Measurements from ENCODE around the gene NRIP1.
"Not testable (repeated sequence)": the region's sequence is repeated elsewhere in the genome, so short reads cannot be mapped to it uniquely, and the experiment has no call there.

NRIP1 gene

GRCh38 chr21:15037900-15038293, 26.9 kb downstream of the NRIP1 start:
- DNase-seq (ENCODE audit: low spot score): no peak

GRCh38 chr21:15037095-15037899, 27.5 kb downstream of the NRIP1 start:
- no peak for DNase-seq (ENCODE audit: low spot score)

- no peak for DNase-seq (ENCODE audit: low spot score)
Measured at GRCh38 chr21:15036189-15036588, 28.6 kb downstream of the NRIP1 start.

- peak; percentile 22 for DNase-seq (ENCODE audit: low spot score)
Measured at GRCh38 chr21:15034126-15034853, 30.5 kb downstream of the NRIP1 start.

GRCh38 chr21:15031790-15032357, 32.9 kb downstream of the NRIP1 start:
- no peak for DNase-seq (ENCODE audit: low spot score)

GRCh38 chr21:15031362-15031761, 33.4 kb downstream of the NRIP1 start:
- not testable (repeated sequence) for DNase-seq (ENCODE audit: low spot score)

- DNase-seq (ENCODE audit: low spot score): not testable (repeated sequence)
Measured at GRCh38 chr21:15030861-15031260, 33.9 kb downstream of the NRIP1 start.

- no peak for DNase-seq (ENCODE audit: low spot score)
Measured at GRCh38 chr21:15029077-15029476, 35.7 kb downstream of the NRIP1 start.

GRCh38 chr21:15028186-15028585, 36.6 kb downstream of the NRIP1 start:
- DNase-seq (ENCODE audit: low spot score): no peak

- DNase-seq (ENCODE audit: low spot score): no peak
Measured at GRCh38 chr21:15027056-15027455, 37.7 kb downstream of the NRIP1 start.

GRCh38 chr21:15026370-15026769, 38.4 kb downstream of the NRIP1 start:
- no peak for DNase-seq (ENCODE audit: low spot score)

- no peak for DNase-seq (ENCODE audit: low spot score)
Measured at GRCh38 chr21:15023776-15024175, 41.0 kb downstream of the NRIP1 start.

GRCh38 chr21:15022608-15023261, 42.1 kb downstream of the NRIP1 start:
- DNase-seq (ENCODE audit: low spot score): no peak

GRCh38 chr21:15020797-15021196, 44.0 kb downstream of the NRIP1 start:
- DNase-seq (ENCODE audit: low spot score): no peak

- DNase-seq (ENCODE audit: low spot score): no peak
Measured at GRCh38 chr21:15018382-15018781, 46.4 kb downstream of the NRIP1 start.

- peak; percentile 69 for DNase-seq (ENCODE audit: low spot score)
Measured at GRCh38 chr21:15015622-15016471, 49.0 kb downstream of the NRIP1 start.

GRCh38 chr21:15014221-15014620, 50.6 kb downstream of the NRIP1 start:
- DNase-seq (ENCODE audit: low spot score): no peak

GRCh38 chr21:15011967-15012366, 52.8 kb downstream of the NRIP1 start:
- DNase-seq (ENCODE audit: low spot score): no peak

- no peak for DNase-seq (ENCODE audit: low spot score)
Measured at GRCh38 chr21:15010645-15011044, 54.2 kb downstream of the NRIP1 start.

GRCh38 chr21:15009837-15010363, 54.9 kb downstream of the NRIP1 start:
- DNase-seq (ENCODE audit: low spot score): no peak

GRCh38 chr21:15007716-15008296, 57.0 kb downstream of the NRIP1 start:
- DNase-seq (ENCODE audit: low spot score): no peak
